ENCODE results near the gene RNASE8. TPM values are rescaled to one million over a fixed set of nuclear protein-coding genes. Genes with fewer than 3 reads are reported as not detected.

Gene RNASE8
- total and polyA plus RNA-seq, 8 donors: not detected

GRCh38 chr14:21023817-21024584 is 33.6 kb upstream of the RNASE8 start:
- peak; percentile 35 to 55 for DNase-seq
- intact Hi-C loops (cut with DNase I; ENCODE audit: low total_unique reads): no loop called here
- H3K4me1 ChIP-seq: peaks cover 12 to 63% (median 39%) of the 10 kb centered on the region in 4 donors
- no peaks in the 10 kb centered on the region for H3K9me3 ChIP-seq
- H3K4me3 ChIP-seq: peak overlapping the region; percentile 83 to 90 (median 86)
- H3K27me3 ChIP-seq: peaks cover 0 to 14% (median 0%) of the 10 kb centered on the region in 3 donors
- WGBS, 5 donors: 14 to 20% (median 16%) methylated on average over 17 of the region's 17 CpGs
- TF ChIP-seq POLR2AphosphoS5 (IDR thresholded peaks at IDR 0.05) (no peak), EP300 (IDR thresholded peaks at IDR 0.05) (no peak), POLR2A (IDR thresholded peaks at IDR 0.05) (no peak)
- TF ChIP-seq, protein P1, sequence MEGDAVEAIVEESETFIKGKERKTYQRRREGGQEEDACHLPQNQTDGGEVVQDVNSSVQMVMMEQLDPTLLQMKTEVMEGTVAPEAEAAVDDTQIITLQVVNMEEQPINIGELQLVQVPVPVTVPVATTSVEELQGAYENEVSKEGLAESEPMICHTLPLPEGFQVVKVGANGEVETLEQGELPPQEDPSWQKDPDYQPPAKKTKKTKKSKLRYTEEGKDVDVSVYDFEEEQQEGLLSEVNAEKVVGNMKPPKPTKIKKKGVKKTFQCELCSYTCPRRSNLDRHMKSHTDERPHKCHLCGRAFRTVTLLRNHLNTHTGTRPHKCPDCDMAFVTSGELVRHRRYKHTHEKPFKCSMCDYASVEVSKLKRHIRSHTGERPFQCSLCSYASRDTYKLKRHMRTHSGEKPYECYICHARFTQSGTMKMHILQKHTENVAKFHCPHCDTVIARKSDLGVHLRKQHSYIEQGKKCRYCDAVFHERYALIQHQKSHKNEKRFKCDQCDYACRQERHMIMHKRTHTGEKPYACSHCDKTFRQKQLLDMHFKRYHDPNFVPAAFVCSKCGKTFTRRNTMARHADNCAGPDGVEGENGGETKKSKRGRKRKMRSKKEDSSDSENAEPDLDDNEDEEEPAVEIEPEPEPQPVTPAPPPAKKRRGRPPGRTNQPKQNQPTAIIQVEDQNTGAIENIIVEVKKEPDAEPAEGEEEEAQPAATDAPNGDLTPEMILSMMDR (IDR thresholded peaks at IDR 0.05): no peak
- peaks cover 26 to 35% (median 33%) of the 10 kb centered on the region in 4 donors for H3K36me3 ChIP-seq
- H3K27ac ChIP-seq: peak overlapping the region; percentile 65 to 91 (median 86)

DNA sequence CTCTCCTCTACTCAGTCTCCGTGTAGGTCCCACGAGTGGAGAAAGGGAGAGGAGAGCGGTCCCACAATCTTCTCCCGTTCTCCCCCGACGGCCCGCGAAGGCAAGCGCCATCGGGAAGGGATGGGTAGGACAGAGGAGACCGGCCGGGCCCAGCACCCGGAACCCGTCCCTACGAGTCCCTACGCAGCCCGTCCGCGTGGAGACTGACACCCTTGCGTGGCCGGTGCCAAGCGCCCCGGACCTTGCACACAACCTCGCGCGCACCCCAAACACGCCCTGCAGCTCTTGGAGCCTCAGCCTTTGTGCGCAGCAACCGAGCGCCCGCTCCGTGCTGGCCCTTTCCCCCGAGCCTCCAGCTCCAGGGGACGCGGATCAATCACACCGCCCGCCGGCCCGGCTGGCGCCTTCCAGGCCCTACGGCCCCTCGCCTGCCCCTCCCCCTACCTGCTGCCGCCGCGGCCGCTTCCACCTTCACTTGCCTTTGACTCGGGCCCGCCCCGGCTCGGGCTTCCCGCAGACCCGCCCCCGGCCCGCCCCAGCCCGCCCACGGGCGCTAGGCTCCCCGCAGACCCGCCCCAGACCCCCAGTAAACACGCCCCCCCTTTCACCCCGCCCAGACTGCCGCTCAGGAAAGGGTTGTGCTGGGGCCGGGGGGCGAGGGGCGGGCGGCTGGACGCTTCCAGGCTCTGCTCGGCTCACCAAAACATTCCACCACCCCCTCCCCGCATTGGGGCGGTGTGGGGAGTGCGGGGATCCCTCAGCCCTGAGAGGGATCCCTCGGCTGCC is 32.8 kb upstream of the RNASE8 start, which contains the start of gene NDRG2:
NDRG2 (minus strand) TSS at position 477 of the 786 bp plus-strand sequence. CDS start 1,746 bp downstream, outside the sequence.
- peaks cover 0 to 14% (median 0%) of the 10 kb centered on the region in 3 donors for H3K27me3 ChIP-seq
- intact Hi-C loops (cut with DNase I; ENCODE audit: low total_unique reads): no loop called here
- peak within 1 kb of the TSS; percentile 83 to 90 (median 86) for H3K4me3 ChIP-seq
- peaks cover 18 to 27% (median 25%) of the 10 kb centered on the region in 4 donors for H3K36me3 ChIP-seq
- DNase-seq: peak; percentile 90 to 95
- TF ChIP-seq POLR2AphosphoS5 (IDR thresholded peaks at IDR 0.05) (peak in 1 of 3 donors; percentile 48), POLR2A (IDR thresholded peaks at IDR 0.05) (no peak), EP300 (IDR thresholded peaks at IDR 0.05) (no peak)
- TF ChIP-seq, protein P1 (IDR thresholded peaks at IDR 0.05): no peak
- no peaks in the 10 kb centered on the region for H3K9me3 ChIP-seq
- peaks cover 12 to 63% (median 39%) of the 10 kb centered on the region in 4 donors for H3K4me1 ChIP-seq
- H3K27ac ChIP-seq: peak within 1 kb of the TSS; percentile 75 to 91 (median 86)
- WGBS, 5 donors: 0 to 1% (median 1%) methylated on average over 16 to 72 of the region's 72 CpGs

- peak; percentile 35 to 79 for DNase-seq
- Histone ChIP-seq H3K4me3 (peak overlapping the region; percentile 83 to 90 (median 86)), H3K36me3 (peaks cover 9 to 19% (median 16%) of the 10 kb centered on the region in 4 donors), H3K27me3 (peaks cover 0 to 14% (median 0%) of the 10 kb centered on the region in 3 donors), H3K27ac (peak overlapping the region; percentile 75 to 91 (median 86)), H3K9me3 (no peaks in the 10 kb centered on the region), H3K4me1 (peaks cover 12 to 60% (median 39%) of the 10 kb centered on the region in 4 donors)
- TF ChIP-seq EP300 (IDR thresholded peaks at IDR 0.05) (no peak), POLR2AphosphoS5 (IDR thresholded peaks at IDR 0.05) (no peak), POLR2A (IDR thresholded peaks at IDR 0.05) (no peak)
- TF ChIP-seq, protein P1 (IDR thresholded peaks at IDR 0.05): no peak
- intact Hi-C loops (cut with DNase I; ENCODE audit: low total_unique reads): no loop called here
- WGBS, 5 donors: 7 to 17% (median 10%) methylated on average over 44 to 58 of the region's 58 CpGs
These were observed 32.0 kb upstream of the RNASE8 start for GRCh38 chr14:21025371-21026273.

All from stomach (tissue), 9 donors.